ENCODE data around the gene NOC4L. TPM values are rescaled to one million over a fixed set of nuclear protein-coding genes. Genes with fewer than 3 reads are reported as not detected.

NOC4L gene
- total RNA-seq, 4 donors from 2014 or later, result 10.4 to 15.4 (median 11.5) TPM

GRCh38 chr12:132158677-132159554, 14.7 kb downstream of the NOC4L start:
- Histone ChIP-seq H3K36me3 (peaks cover 0 to 27% (median 19%) of the 10 kb centered on the region in 4 donors), H3K9me3 (no peaks in the 10 kb centered on the region), H3K27me3 (peaks cover 0 to 31% (median 3%) of the 10 kb centered on the region in 4 donors), H3K4me3 (no peak overlapping the region), H3K4me1 (peaks cover 0 to 26% (median 21%) of the 10 kb centered on the region in 4 donors), H3K27ac (replicated peaks in 1 of 4) (no peak overlapping the region)
- DNase-seq (ENCODE audit: extremely low spot score), result no peak
- TF ChIP-seq CTCF (IDR thresholded peaks at IDR 0.05) (no peak), POLR2A (IDR thresholded peaks at IDR 0.05; ENCODE audit: low read depth) (no peak), POLR2AphosphoS5 (IDR thresholded peaks at IDR 0.05) (no peak), EP300 (IDR thresholded peaks at IDR 0.05) (no peak)
- WGBS, result 93% methylated on average over 20 of the region's 37 CpGs
- intact Hi-C loops (cut with DNase I), result loop anchor here (10.0 kb wide), 1 partner anchor 456 kb away; the partner anchor contains the start of genes LRCOL1 and P2RX2

- H3K4me3 ChIP-seq, result no peak overlapping the region
- no peaks in the 10 kb centered on the region for H3K9me3 ChIP-seq
- WGBS, result 74% methylated on average over 14 of the region's 14 CpGs
- intact Hi-C loops (cut with DNase I), result loop anchor here (10.0 kb wide), 1 partner anchor 455 kb away; the partner anchor contains the start of genes LRCOL1 and P2RX2
- H3K27ac ChIP-seq (replicated peaks in 1 of 4), result no peak overlapping the region
- DNase-seq (ENCODE audit: extremely low spot score), result no peak
- peaks cover 0 to 37% (median 3%) of the 10 kb centered on the region in 4 donors for H3K27me3 ChIP-seq
- TF ChIP-seq CTCF (IDR thresholded peaks at IDR 0.05) (no peak), POLR2AphosphoS5 (IDR thresholded peaks at IDR 0.05) (no peak), EP300 (IDR thresholded peaks at IDR 0.05) (no peak), POLR2A (IDR thresholded peaks at IDR 0.05; ENCODE audit: low read depth) (no peak)
- H3K36me3 ChIP-seq, result peaks cover 0 to 27% (median 19%) of the 10 kb centered on the region in 4 donors
- peaks cover 0 to 20% (median 16%) of the 10 kb centered on the region in 4 donors for H3K4me1 ChIP-seq
Measured at GRCh38 chr12:132159555-132160003, 15.3 kb downstream of the NOC4L start.

GRCh38 chr12:132160016-132160415, 15.8 kb downstream of the NOC4L start:
- no peak for DNase-seq (ENCODE audit: extremely low spot score)
- TF ChIP-seq EP300 (IDR thresholded peaks at IDR 0.05) (no peak), CTCF (IDR thresholded peaks at IDR 0.05) (no peak), POLR2A (IDR thresholded peaks at IDR 0.05; ENCODE audit: low read depth) (no peak), POLR2AphosphoS5 (IDR thresholded peaks at IDR 0.05) (no peak)
- H3K9me3 ChIP-seq, result no peaks in the 10 kb centered on the region

GRCh38 chr12:132160601-132161035, 16.4 kb downstream of the NOC4L start:
- Histone ChIP-seq H3K4me1 (peaks cover 0 to 20% (median 16%) of the 10 kb centered on the region in 4 donors), H3K36me3 (peaks cover 0 to 27% (median 19%) of the 10 kb centered on the region in 4 donors), H3K9me3 (no peaks in the 10 kb centered on the region), H3K27me3 (peaks cover 0 to 38% (median 3%) of the 10 kb centered on the region in 4 donors), H3K4me3 (no peak overlapping the region), H3K27ac (replicated peaks in 1 of 4) (no peak overlapping the region)
- DNase-seq (ENCODE audit: extremely low spot score), result no peak
- TF ChIP-seq CTCF (IDR thresholded peaks at IDR 0.05) (no peak), POLR2A (IDR thresholded peaks at IDR 0.05; ENCODE audit: low read depth) (no peak), POLR2AphosphoS5 (IDR thresholded peaks at IDR 0.05) (no peak), EP300 (IDR thresholded peaks at IDR 0.05) (no peak)
- intact Hi-C loops (cut with DNase I), result no loop called here
- 75% methylated on average over 9 of the region's 15 CpGs for WGBS

More at GRCh38 chr12:132160016-132160415, 15.8 kb downstream of the NOC4L start:
- intact Hi-C loops (cut with DNase I), result no loop called here
- H3K4me1 ChIP-seq, result peaks cover 0 to 20% (median 16%) of the 10 kb centered on the region in 4 donors
- peaks cover 0 to 27% (median 19%) of the 10 kb centered on the region in 4 donors for H3K36me3 ChIP-seq
- no peak overlapping the region for H3K27ac ChIP-seq (replicated peaks in 1 of 4)
- WGBS, result 88% methylated on average over 16 of the region's 16 CpGs
- peaks cover 0 to 38% (median 3%) of the 10 kb centered on the region in 4 donors for H3K27me3 ChIP-seq
- H3K4me3 ChIP-seq, result no peak overlapping the region
